B cell (primary cell): ENCODE results near the gene ADAMTS13. TPM values are rescaled to one million over a fixed set of nuclear protein-coding genes. Genes with fewer than 3 reads are reported as not detected.
A peak's percentile ranks its signal among the peaks of the same experiment; 100 is the strongest.

Source experiments
- ATAC-seq: fragments of 200-7000 bp; cut with Tn5 transposase; one replicate; pipeline ENCODE4 v1.10.0; 2021; ENCODE audit warnings: low read depth, mild to moderate bottlenecking, moderate number of reproducible peaks, moderate library complexity
- CTCF ChIA-PET: fragments of 350-600 bp; sonication (Branson Sonifier 250); formaldehyde crosslinking; loops from one replicate; lab custom pipeline; 2021; ENCODE audit warnings: antibody characterized with exemption, inconsistent platforms; lab: Charles Lee
- POLR2A ChIA-PET: fragments of 350-600 bp; sonication (Branson Sonifier 250); formaldehyde crosslinking; loops from one replicate; lab custom pipeline; 2021; ENCODE audit warnings: antibody characterized with exemption; lab: Charles Lee
- DNase-seq: peaks from one replicate; pipeline ENCODE4 v3.0.0; 2013
- H2AFZ ChIP-seq: 2 replicates; pipeline ENCODE4 v1.6.1; 2012; ENCODE audit warnings: mild to moderate bottlenecking, low read depth, low read length; ENCODE audit not compliant: insufficient read depth, poor library complexity, severe bottlenecking
- H3K27ac ChIP-seq, 2 donors: 1 replicate in 1 of 2; 2 replicates in 1 of 2; pipeline ENCODE4 v1.5.1; 2012 to 2013; ENCODE audit warnings: low read length in 2 of 2, mild to moderate bottlenecking in 2 of 2, moderate library complexity in 1 of 2
- H3K27me3 ChIP-seq, 4 experiments: fragments of 200-600 bp in 1 of 4; sonication (generic) in 1 of 4; replicated peaks in 1 of 4; 1 replicate in 2 of 4; 2 replicates in 2 of 4; pipeline versions ENCODE4 v1.6.1 to v1.7.0; 2013 to 2016; ENCODE audit warnings: low read length in 3 of 4, mild to moderate bottlenecking in 2 of 4, mixed read lengths in 1 of 4, moderate library complexity in 1 of 4; ENCODE audit not compliant: insufficient read depth in 4 of 4, control insufficient read depth in 3 of 4; ENCODE audit errors: control extremely low read depth in 1 of 4
- H3K36me3 ChIP-seq, 2 experiments: replicated peaks in 1 of 2; 1 replicate in 1 of 2; 2 replicates in 1 of 2; pipeline versions ENCODE4 v1.6.1 to v1.7.1; 2013; ENCODE audit warnings: low read length in 1 of 2; ENCODE audit not compliant: insufficient read depth in 2 of 2, control insufficient read depth in 1 of 2; ENCODE audit errors: control extremely low read depth in 1 of 2, extremely low read depth in 1 of 2
- H3K4me1 ChIP-seq, 2 donors: fragments of 200-600 bp in 1 of 2; sonication (generic) in 1 of 2; 1 replicate in 1 of 2; 2 replicates in 1 of 2; pipeline versions ENCODE4 v1.5.1 to v1.6.1; 2013 to 2017; ENCODE audit warnings: low read length in 2 of 2; ENCODE audit not compliant: control insufficient read depth in 2 of 2, insufficient read depth in 2 of 2
- H3K4me2 ChIP-seq: replicated peaks from 2 replicates; pipeline ENCODE3; 2012; ENCODE audit warnings: mild to moderate bottlenecking, low read depth, low read length; ENCODE audit not compliant: poor library complexity, severe bottlenecking
- H3K4me3 ChIP-seq, 5 experiments: fragments of 200-600 bp in 1 of 5; sonication (generic) in 1 of 5; 1 replicate in 3 of 5; 2 replicates in 2 of 5; pipeline versions ENCODE4 v1.5.1 to v1.7.0; 2011 to 2016; ENCODE audit warnings: low read length in 4 of 5, mild to moderate bottlenecking in 4 of 5, low read depth in 2 of 5, control low read depth in 1 of 5, moderate library complexity in 1 of 5; ENCODE audit not compliant: insufficient read depth in 1 of 5; ENCODE audit errors: control extremely low read depth in 1 of 5, extremely low read depth in 1 of 5
- H3K79me2 ChIP-seq: fragments of 200-600 bp; sonication (generic); one replicate; pipeline ENCODE4 v1.6.0; 2016; ENCODE audit warnings: low read length; ENCODE audit not compliant: control insufficient read depth, insufficient read depth
- H3K9ac ChIP-seq: fragments of 200-600 bp; sonication (generic); 2 replicates; pipeline ENCODE4 v1.6.1; 2017; ENCODE audit warnings: mild to moderate bottlenecking, low read length, moderate library complexity
- H3K9me3 ChIP-seq, 3 donors: one replicate each; pipeline versions ENCODE4 v1.6.1 to v1.7.1; 2013; ENCODE audit warnings: low read length in 2 of 3; ENCODE audit not compliant: control insufficient read depth in 2 of 3, insufficient read depth in 1 of 3; ENCODE audit errors: control extremely low read depth in 1 of 3
- H4K20me1 ChIP-seq: 2 replicates; pipeline ENCODE4 v1.6.0; 2012; ENCODE audit warnings: mild to moderate bottlenecking, low read length; ENCODE audit not compliant: insufficient read depth, control insufficient read depth, poor library complexity, severe bottlenecking
- H3K27ac Mint-ChIP-seq: one replicate; pipeline ENCODE4 v1.8.0; 2021; ENCODE audit warnings: mixed read lengths
- H3K27me3 Mint-ChIP-seq: one replicate; pipeline ENCODE4 v1.8.0; 2021; ENCODE audit warnings: mixed read lengths
- H3K4me1 Mint-ChIP-seq: one replicate; pipeline ENCODE4 v1.8.0; 2021; ENCODE audit warnings: mixed read lengths
- H3K4me3 Mint-ChIP-seq: one replicate; pipeline ENCODE4 v1.8.0; 2021; ENCODE audit warnings: mixed read lengths
- H3K9me3 Mint-ChIP-seq: one replicate; pipeline ENCODE4 v1.8.0; 2022; ENCODE audit warnings: mixed read lengths; ENCODE audit not compliant: insufficient read depth
- EZH2 ChIP-seq: IDR thresholded peaks from 2 replicates; pipeline ENCODE4 v1.6.1; 2012; ENCODE audit warnings: borderline replicate concordance, low read depth, mild to moderate bottlenecking, moderate library complexity, low read length; ENCODE audit not compliant: insufficient read depth, poor library complexity, severe bottlenecking
- WGBS: methylation state at CpG from one replicate; pipeline ENCODE4 v1.1.5; 2013; ENCODE audit warnings: missing lambda C conversion rate; ENCODE audit not compliant: insufficient coverage; 5-methylcytosine and 5-hydroxymethylcytosine counted together
- intact Hi-C: fragments of 100-400 bp; cut with micrococcal nuclease; formaldehyde crosslinking; loops from one replicate; pipeline ENCODE4 v1.10.0; 2022
- polyA plus RNA-seq: library from polyadenylated mRNA; depleted of rRNA; stranded (reverse); fragments of >200 nt; gene quantifications from 2 replicates; pipeline ENCODE4 v1.2.3, GENCODE V29; 2012
- total RNA-seq, 2 donors: library from RNA; stranded (reverse); fragments of 120-200 nt in 1 of 2; gene quantifications; 1 replicate in 1 of 2; 2 replicates in 1 of 2; pipeline versions ENCODE4 v1.2.3 to v1.2.4, GENCODE V29; 2013 to 2022
- TF ChIP-seq, protein P1 (sequence below): fragments of 200-600 bp; IDR thresholded peaks from one replicate; pipeline ENCODE4 v1.8.0; 2022; ENCODE audit warnings: antibody characterized with exemption, mild to moderate bottlenecking

The ADAMTS13 gene
- total and polyA plus RNA-seq, 2 donors (not counting 1 experiment from before 2014, with no cell fraction given), result 2.5 to 5.7 TPM

DNA sequence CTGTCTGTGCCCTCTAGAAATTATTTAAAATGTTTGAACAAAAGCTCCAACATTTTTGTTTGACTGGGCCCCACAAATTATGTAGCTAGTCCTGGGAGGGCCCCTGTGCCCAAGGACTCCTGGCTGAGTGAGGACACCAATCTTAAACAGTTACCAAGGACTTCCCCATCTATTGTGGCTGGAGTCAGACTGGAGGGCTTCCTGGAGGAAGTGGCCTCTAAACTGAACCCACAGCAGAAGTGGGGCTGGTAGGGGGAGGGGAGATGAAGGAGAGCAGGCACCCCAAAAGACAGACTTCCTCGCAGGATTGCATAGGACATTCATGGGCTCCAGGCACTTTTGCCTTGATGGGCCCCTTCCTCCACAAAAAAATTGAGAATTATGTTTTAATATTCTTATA, 8.1 kb downstream of the ADAMTS13 start:
- no peak overlapping the region for H2AFZ ChIP-seq
- H3K27ac ChIP-seq, result no peak overlapping the region
- no peak overlapping the region for H3K4me3 ChIP-seq
- TF ChIP-seq, protein P1, sequence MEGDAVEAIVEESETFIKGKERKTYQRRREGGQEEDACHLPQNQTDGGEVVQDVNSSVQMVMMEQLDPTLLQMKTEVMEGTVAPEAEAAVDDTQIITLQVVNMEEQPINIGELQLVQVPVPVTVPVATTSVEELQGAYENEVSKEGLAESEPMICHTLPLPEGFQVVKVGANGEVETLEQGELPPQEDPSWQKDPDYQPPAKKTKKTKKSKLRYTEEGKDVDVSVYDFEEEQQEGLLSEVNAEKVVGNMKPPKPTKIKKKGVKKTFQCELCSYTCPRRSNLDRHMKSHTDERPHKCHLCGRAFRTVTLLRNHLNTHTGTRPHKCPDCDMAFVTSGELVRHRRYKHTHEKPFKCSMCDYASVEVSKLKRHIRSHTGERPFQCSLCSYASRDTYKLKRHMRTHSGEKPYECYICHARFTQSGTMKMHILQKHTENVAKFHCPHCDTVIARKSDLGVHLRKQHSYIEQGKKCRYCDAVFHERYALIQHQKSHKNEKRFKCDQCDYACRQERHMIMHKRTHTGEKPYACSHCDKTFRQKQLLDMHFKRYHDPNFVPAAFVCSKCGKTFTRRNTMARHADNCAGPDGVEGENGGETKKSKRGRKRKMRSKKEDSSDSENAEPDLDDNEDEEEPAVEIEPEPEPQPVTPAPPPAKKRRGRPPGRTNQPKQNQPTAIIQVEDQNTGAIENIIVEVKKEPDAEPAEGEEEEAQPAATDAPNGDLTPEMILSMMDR, result no peak
- no peak for TF ChIP-seq EZH2
- no peak overlapping the region for H3K9ac ChIP-seq
- no peaks in the 10 kb centered on the region for H3K36me3 ChIP-seq
- ChIA-PET CTCF (interaction anchor here (1.0 kb wide), 1 partner anchor 13 kb away, joined by 3 read pairs; the partner anchor contains the start of gene REXO4), POLR2A (interaction anchor here (1.2 kb wide), 1 partner anchor 82 kb away, joined by 3 read pairs; the partner anchor contains the start of genes MED22 and RPL7A)
- H3K27me3 ChIP-seq, result peaks cover 0 to 21% (median 4%) of the 10 kb centered on the region in 4 experiments
- Mint-ChIP-seq H3K9me3 (no peaks in the 10 kb centered on the region), H3K27ac (no peak overlapping the region), H3K27me3 (peaks cover 14% of the 10 kb centered on the region), H3K4me3 (peak overlapping the region; percentile 47), H3K4me1 (peaks cover 13% of the 10 kb centered on the region)
- intact Hi-C loops, result no loop called here
- no peaks in the 10 kb centered on the region for H3K79me2 ChIP-seq
- H3K4me1 ChIP-seq, result peaks cover 13 to 17% of the 10 kb centered on the region in 2 donors
- H4K20me1 ChIP-seq, result no peaks in the 10 kb centered on the region
- H3K9me3 ChIP-seq, result peaks cover 0 to 3% (median 0%) of the 10 kb centered on the region in 3 donors
- ATAC-seq (no peak), DNase-seq (no peak)
- H3K4me2 ChIP-seq, result no peak overlapping the region
- WGBS, result no CpG with 5 or more reads among the region's 1 CpG

DNA sequence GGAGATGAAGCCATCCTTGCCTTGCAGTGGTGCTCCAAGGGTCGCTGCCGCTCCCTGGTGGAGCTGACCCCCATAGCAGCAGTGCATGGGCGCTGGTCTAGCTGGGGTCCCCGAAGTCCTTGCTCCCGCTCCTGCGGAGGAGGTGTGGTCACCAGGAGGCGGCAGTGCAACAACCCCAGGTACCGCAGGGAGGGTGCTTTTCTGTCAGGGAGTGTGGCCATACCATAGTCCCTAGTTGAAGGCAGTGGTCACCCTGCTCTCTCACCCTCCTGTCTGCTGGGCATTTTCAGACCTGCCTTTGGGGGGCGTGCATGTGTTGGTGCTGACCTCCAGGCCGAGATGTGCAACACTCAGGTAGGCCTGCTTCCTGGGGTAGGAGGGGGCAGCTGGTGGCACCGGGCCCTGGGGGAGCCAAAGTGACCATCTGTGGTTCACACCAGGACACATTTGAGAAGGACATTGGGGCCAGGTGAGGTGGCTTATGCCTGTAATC, 11.2 kb downstream of the ADAMTS13 start:
- CTCF ChIA-PET, result no interaction called here
- ATAC-seq, result no peak
- peaks cover 6% of the 10 kb centered on the region for H3K4me1 Mint-ChIP-seq

More for the DNA sequence above, 11.2 kb downstream of the ADAMTS13 start:
- Histone ChIP-seq H3K4me2 (no peak overlapping the region), H2AFZ (no peak overlapping the region), H3K9ac (no peak overlapping the region), H3K4me1 (peaks cover 3 to 14% of the 10 kb centered on the region in 2 donors), H3K79me2 (no peaks in the 10 kb centered on the region), H3K36me3 (no peaks in the 10 kb centered on the region), H3K27me3 (peaks cover 0 to 5% (median 0%) of the 10 kb centered on the region in 4 experiments), H3K27ac (no peak overlapping the region), H4K20me1 (no peaks in the 10 kb centered on the region), H3K4me3 (no peak overlapping the region), H3K9me3 (peaks cover 0 to 3% (median 0%) of the 10 kb centered on the region in 3 donors)
- no peak for TF ChIP-seq EZH2
- Mint-ChIP-seq H3K27ac (no peak overlapping the region), H3K4me3 (no peak overlapping the region), H3K27me3 (no peaks in the 10 kb centered on the region), H3K9me3 (no peaks in the 10 kb centered on the region)
- intact Hi-C loops, result no loop called here
- WGBS, result 93% methylated on average over 11 of the region's 11 CpGs
- POLR2A ChIA-PET, result no interaction called here
- no peak for DNase-seq
